Osteocyte (in vitro differentiated cells): ENCODE results near the gene LAG3. TPM values are rescaled to one million over a fixed set of nuclear protein-coding genes. Genes with fewer than 3 reads are reported as not detected.

Experiments used
- DNase-seq: peaks from one replicate; pipeline ENCODE4 v3.0.0; 2021; ENCODE audit warnings: mixed read lengths; ENCODE audit not compliant: unreplicated experiment; ENCODE audit errors: extremely low spot score
- H3K27ac Mint-ChIP-seq: one replicate; pipeline ENCODE4 v1.8.0; 2021; ENCODE audit warnings: mild to moderate bottlenecking, mixed read lengths; ENCODE audit not compliant: unreplicated experiment
- H3K27me3 Mint-ChIP-seq: one replicate; pipeline ENCODE4 v1.8.0; 2021; ENCODE audit warnings: mixed read lengths; ENCODE audit not compliant: unreplicated experiment
- H3K36me3 Mint-ChIP-seq: one replicate; pipeline ENCODE4 v1.8.0; 2021; ENCODE audit warnings: mixed read lengths; ENCODE audit not compliant: unreplicated experiment
- H3K4me1 Mint-ChIP-seq: one replicate; pipeline ENCODE4 v1.8.0; 2021; ENCODE audit warnings: mixed read lengths; ENCODE audit not compliant: unreplicated experiment
- H3K4me3 Mint-ChIP-seq: one replicate; pipeline ENCODE4 v1.8.0; 2021; ENCODE audit warnings: mild to moderate bottlenecking, moderate library complexity, mixed read lengths; ENCODE audit not compliant: unreplicated experiment
- H3K9me3 Mint-ChIP-seq: one replicate; pipeline ENCODE4 v1.8.0; 2021; ENCODE audit warnings: mixed read lengths; ENCODE audit not compliant: unreplicated experiment
- total RNA-seq: library from RNA; stranded (reverse); gene quantifications from 2 replicates; pipeline ENCODE4 v1.2.1, GENCODE V29; 2021
- TF ChIP-seq, protein P1 (sequence below): fragments of 200-600 bp; sonication (generic); IDR thresholded peaks from 2 replicates; pipeline ENCODE4 v1.5.0; 2021; ENCODE audit warnings: antibody characterized with exemption, mild to moderate bottlenecking, moderate library complexity

Gene LAG3
- total RNA-seq, 1 donor from 2014 or later = 2.5 TPM

DNA sequence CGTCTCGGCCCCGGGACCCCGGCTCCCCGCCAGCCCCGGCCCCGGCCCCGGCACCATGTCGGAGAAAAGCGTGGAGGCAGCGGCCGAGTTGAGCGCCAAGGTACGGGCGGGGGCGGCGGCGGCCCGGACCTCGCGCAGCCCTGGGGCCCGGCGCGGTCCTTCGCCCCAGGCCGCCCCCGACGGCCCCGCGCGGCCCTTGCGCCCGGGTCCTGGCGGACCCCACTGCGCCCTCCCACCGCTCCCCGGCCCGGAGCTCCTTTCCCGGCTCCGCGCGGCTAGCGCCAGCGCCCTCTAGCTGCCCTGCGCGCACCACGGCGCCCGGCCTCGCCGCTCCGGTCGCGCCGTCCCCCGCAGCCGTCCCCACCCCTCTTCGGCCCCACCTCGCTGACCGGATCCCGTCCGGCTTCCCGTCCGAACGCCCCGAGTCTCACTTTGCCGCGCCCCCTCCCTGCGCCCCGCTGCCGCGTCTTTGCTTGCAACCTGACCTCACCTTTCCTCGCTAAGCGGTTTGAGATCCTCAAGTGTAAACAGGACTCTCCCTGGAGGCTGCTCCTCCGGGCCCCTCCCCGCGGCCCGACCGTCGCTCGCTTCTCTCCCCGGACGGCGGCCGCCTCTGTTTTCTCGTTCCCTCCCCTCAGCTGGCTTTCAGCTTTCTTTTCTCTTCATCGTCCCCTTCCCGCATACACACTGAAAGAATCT lies 5.5 kb upstream of the LAG3 start:
- Mint-ChIP-seq H3K27me3 (no peaks in the 10 kb centered on the region), H3K4me3 (peak overlapping the region; percentile 95), H3K4me1 (peaks cover 61% of the 10 kb centered on the region), H3K36me3 (peaks cover 11% of the 10 kb centered on the region), H3K9me3 (no peaks in the 10 kb centered on the region), H3K27ac (peak overlapping the region; percentile 91)
- TF ChIP-seq, protein P1, sequence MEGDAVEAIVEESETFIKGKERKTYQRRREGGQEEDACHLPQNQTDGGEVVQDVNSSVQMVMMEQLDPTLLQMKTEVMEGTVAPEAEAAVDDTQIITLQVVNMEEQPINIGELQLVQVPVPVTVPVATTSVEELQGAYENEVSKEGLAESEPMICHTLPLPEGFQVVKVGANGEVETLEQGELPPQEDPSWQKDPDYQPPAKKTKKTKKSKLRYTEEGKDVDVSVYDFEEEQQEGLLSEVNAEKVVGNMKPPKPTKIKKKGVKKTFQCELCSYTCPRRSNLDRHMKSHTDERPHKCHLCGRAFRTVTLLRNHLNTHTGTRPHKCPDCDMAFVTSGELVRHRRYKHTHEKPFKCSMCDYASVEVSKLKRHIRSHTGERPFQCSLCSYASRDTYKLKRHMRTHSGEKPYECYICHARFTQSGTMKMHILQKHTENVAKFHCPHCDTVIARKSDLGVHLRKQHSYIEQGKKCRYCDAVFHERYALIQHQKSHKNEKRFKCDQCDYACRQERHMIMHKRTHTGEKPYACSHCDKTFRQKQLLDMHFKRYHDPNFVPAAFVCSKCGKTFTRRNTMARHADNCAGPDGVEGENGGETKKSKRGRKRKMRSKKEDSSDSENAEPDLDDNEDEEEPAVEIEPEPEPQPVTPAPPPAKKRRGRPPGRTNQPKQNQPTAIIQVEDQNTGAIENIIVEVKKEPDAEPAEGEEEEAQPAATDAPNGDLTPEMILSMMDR = peak; percentile 77
- DNase-seq = peak; percentile 92

- Mint-ChIP-seq H3K4me3 (peak overlapping the region; percentile 95), H3K27ac (peak overlapping the region; percentile 91), H3K27me3 (no peaks in the 10 kb centered on the region), H3K4me1 (peaks cover 54% of the 10 kb centered on the region), H3K36me3 (peaks cover 11% of the 10 kb centered on the region), H3K9me3 (no peaks in the 10 kb centered on the region)
- no peak for DNase-seq
- TF ChIP-seq, protein P1 = no peak
Observed at GRCh38 chr12:6767353-6768319, 4.7 kb upstream of the LAG3 start.

GRCh38 chr12:6768437-6768914 lies 3.8 kb upstream of the LAG3 start:
- TF ChIP-seq, protein P1 = no peak
- peaks cover 11% of the 10 kb centered on the region for H3K36me3 Mint-ChIP-seq
- no peaks in the 10 kb centered on the region for H3K27me3 Mint-ChIP-seq
- peak overlapping the region; percentile 95 for H3K4me3 Mint-ChIP-seq
- peak overlapping the region; percentile 91 for H3K27ac Mint-ChIP-seq
- H3K9me3 Mint-ChIP-seq = no peaks in the 10 kb centered on the region
- H3K4me1 Mint-ChIP-seq = peaks cover 47% of the 10 kb centered on the region
- no peak for DNase-seq

- H3K9me3 Mint-ChIP-seq = no peaks in the 10 kb centered on the region
- no peaks in the 10 kb centered on the region for H3K27me3 Mint-ChIP-seq
- H3K4me3 Mint-ChIP-seq = peak overlapping the region; percentile 95
- DNase-seq = no peak
- TF ChIP-seq, protein P1 = no peak
- peaks cover 42% of the 10 kb centered on the region for H3K4me1 Mint-ChIP-seq
- peaks cover 11% of the 10 kb centered on the region for H3K36me3 Mint-ChIP-seq
- H3K27ac Mint-ChIP-seq = peak overlapping the region; percentile 91
Observed at GRCh38 chr12:6768990-6769389, 3.3 kb upstream of the LAG3 start.

GRCh38 chr12:6769666-6770065 lies 2.7 kb upstream of the LAG3 start:
- no peaks in the 10 kb centered on the region for H3K27me3 Mint-ChIP-seq
- peak overlapping the region; percentile 63 for H3K27ac Mint-ChIP-seq
- no peaks in the 10 kb centered on the region for H3K9me3 Mint-ChIP-seq
- H3K4me3 Mint-ChIP-seq = peak overlapping the region; percentile 29
- H3K4me1 Mint-ChIP-seq = peaks cover 37% of the 10 kb centered on the region
- no peak for DNase-seq
- H3K36me3 Mint-ChIP-seq = peaks cover 12% of the 10 kb centered on the region
- TF ChIP-seq, protein P1 = no peak
